HEK293T (cell line): Measurements from ENCODE around the gene VPS9D1.

Experiments used
- CTCF ChIA-PET: fragments of 350-600 bp; formaldehyde crosslinking; extraction: SDS; loops from one replicate; lab custom pipeline; 2021; ENCODE audit warnings: antibody characterized with exemption, inconsistent platforms; lab: Yijun Ruan, JAX
- POLR2A ChIA-PET: fragments of 350-600 bp; formaldehyde crosslinking; extraction: SDS; loops from one replicate; lab custom pipeline; 2020; ENCODE audit warnings: antibody characterized with exemption, inconsistent platforms; lab: Yijun Ruan, JAX
- DNase-seq: peaks from one replicate; pipeline ENCODE4 v3.0.0; 2012; ENCODE audit warnings: mixed read lengths; ENCODE audit errors: extremely low spot score
- ARNT ChIP-seq: fragments of 450-650 bp; IDR thresholded peaks from 2 replicates; pipeline ENCODE4 v1.6.1; 2017; ENCODE audit warnings: mild to moderate bottlenecking
- BHLHE40 ChIP-seq: fragments of 450-650 bp; IDR thresholded peaks from 2 replicates; pipeline ENCODE4 v1.6.1; 2016; ENCODE audit warnings: mild to moderate bottlenecking, moderate library complexity, borderline replicate concordance
- CTBP1 ChIP-seq: fragments of 450-650 bp; IDR thresholded peaks from 2 replicates; pipeline ENCODE4 v1.6.1; 2016; ENCODE audit warnings: borderline replicate concordance
- ELF4 ChIP-seq: fragments of 450-650 bp; IDR thresholded peaks from 2 replicates; pipeline ENCODE4 v1.6.1; 2017; ENCODE audit warnings: antibody characterized with exemption
- FOXA1 ChIP-seq: fragments of 450-650 bp; IDR thresholded peaks from 2 replicates; pipeline ENCODE4 v1.6.1; 2016; ENCODE audit warnings: mild to moderate bottlenecking
- FOXK2 ChIP-seq: fragments of 450-650 bp; IDR thresholded peaks from 2 replicates; pipeline ENCODE4 v1.6.1; 2016; ENCODE audit warnings: mild to moderate bottlenecking
- FOXM1 ChIP-seq: fragments of 450-650 bp; IDR thresholded peaks from 2 replicates; pipeline ENCODE4 v1.6.1; 2017; ENCODE audit warnings: mild to moderate bottlenecking, borderline replicate concordance
- HDGF ChIP-seq: fragments of 450-650 bp; IDR thresholded peaks from 2 replicates; pipeline ENCODE4 v1.6.1; 2017; ENCODE audit warnings: antibody characterized with exemption, borderline replicate concordance
- L3MBTL2 ChIP-seq: fragments of 450-650 bp; conservative IDR thresholded peaks from 2 replicates; pipeline ENCODE4 v1.6.1; 2016; ENCODE audit warnings: mild to moderate bottlenecking
- LEF1 ChIP-seq: fragments of 450-650 bp; IDR thresholded peaks from 2 replicates; pipeline ENCODE4 v1.6.1; 2017; ENCODE audit warnings: mild to moderate bottlenecking, borderline replicate concordance
- NFRKB ChIP-seq: fragments of 450-650 bp; IDR thresholded peaks from 2 replicates; pipeline ENCODE4 v1.6.1; 2016; ENCODE audit warnings: mild to moderate bottlenecking, moderate library complexity
- SP1 ChIP-seq: fragments of 450-650 bp; IDR thresholded peaks from 2 replicates; pipeline ENCODE4 v1.6.1; 2017
- SUZ12 ChIP-seq: fragments of 450-650 bp; IDR thresholded peaks from 2 replicates; pipeline ENCODE4 v1.6.1; 2016; ENCODE audit warnings: mild to moderate bottlenecking
- TARDBP ChIP-seq: fragments of 450-650 bp; IDR thresholded peaks from 2 replicates; pipeline ENCODE4 v1.6.1; 2016
- ZNF384 ChIP-seq: fragments of 450-650 bp; IDR thresholded peaks from 2 replicates; pipeline ENCODE4 v1.6.1; 2016
- TF ChIP-seq, protein P1 (sequence below): fragments of 450-650 bp; IDR thresholded peaks from 2 replicates; pipeline ENCODE4 v1.6.1; 2016

Gene VPS9D1

DNA sequence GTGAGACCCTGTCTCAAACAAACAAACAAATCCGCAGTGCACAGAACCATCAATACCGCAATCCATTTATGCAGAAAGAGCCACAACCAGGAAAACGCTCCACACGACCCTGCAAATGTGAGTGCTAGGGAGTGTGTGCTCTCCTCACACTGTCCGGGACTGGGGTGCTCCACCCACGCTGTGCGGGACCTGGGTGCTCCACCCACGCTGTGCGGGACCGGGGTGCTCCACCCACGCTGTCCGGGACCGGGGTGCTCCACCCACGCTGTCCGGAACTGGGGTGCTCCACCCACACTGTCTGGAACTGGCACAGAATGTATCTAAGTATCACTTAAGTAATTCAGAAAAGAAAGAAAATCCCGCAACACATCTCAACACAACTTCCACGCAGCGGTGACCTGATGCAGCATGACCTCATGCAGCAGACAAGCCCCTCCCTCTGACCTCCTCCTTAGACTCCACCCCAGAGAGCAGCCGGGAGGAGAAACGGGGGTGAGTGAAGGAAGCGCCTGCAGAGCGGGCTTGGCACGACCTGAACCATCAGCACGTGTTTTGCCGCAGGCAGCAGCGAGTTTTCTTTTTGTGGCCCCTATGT, 39.1 kb upstream of the VPS9D1 start:
- CTCF ChIA-PET: no interaction called here
- POLR2A ChIA-PET: no interaction called here
- DNase-seq: no peak

DNA sequence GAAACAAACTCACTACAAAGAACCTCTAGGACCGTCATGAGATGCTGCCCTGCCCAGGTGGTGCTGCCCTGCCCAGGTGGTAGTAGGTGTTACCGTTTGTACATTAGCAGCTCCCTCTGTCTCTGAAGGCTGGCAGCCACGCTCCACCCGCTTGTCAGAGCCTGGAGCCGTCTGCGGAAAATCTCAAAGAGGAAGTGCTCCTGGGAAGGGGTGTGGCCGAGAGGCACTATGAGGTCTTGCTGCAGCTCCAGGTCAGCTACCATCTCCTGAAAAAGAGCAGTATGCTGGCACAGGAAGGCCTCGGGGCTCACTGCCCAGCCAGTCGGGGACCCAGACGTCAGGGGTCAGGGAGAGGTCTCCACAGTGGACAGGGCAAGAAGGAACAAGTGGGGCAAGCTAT, 28.9 kb upstream of the VPS9D1 start:
- ChIA-PET POLR2A (no interaction called here), CTCF (interaction anchor here (1.2 kb wide), 1 partner anchor 110 kb away, joined by 4 read pairs; no protein-coding TSS in a partner anchor)
- no peak for TF ChIP-seq CTBP1
- TF ChIP-seq L3MBTL2: no peak
- TF ChIP-seq, protein P1, sequence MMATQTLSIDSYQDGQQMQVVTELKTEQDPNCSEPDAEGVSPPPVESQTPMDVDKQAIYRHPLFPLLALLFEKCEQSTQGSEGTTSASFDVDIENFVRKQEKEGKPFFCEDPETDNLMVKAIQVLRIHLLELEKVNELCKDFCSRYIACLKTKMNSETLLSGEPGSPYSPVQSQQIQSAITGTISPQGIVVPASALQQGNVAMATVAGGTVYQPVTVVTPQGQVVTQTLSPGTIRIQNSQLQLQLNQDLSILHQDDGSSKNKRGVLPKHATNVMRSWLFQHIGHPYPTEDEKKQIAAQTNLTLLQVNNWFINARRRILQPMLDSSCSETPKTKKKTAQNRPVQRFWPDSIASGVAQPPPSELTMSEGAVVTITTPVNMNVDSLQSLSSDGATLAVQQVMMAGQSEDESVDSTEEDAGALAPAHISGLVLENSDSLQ: no peak
- no peak for TF ChIP-seq HDGF
- TF ChIP-seq ELF4: no peak
- TF ChIP-seq FOXK2: no peak
- TF ChIP-seq FOXM1: no peak
- TF ChIP-seq NFRKB: no peak
- no peak for TF ChIP-seq ZNF384
- no peak for TF ChIP-seq LEF1
- TF ChIP-seq FOXA1: no peak
- TF ChIP-seq ARNT: no peak
- no peak for TF ChIP-seq TARDBP
- no peak for TF ChIP-seq BHLHE40
- TF ChIP-seq SUZ12: no peak
- no peak for TF ChIP-seq SP1
- no peak for DNase-seq

More for the DNA sequence above, 39.1 kb upstream of the VPS9D1 start:
- no peak for TF ChIP-seq NFRKB
- no peak for TF ChIP-seq L3MBTL2
- no peak for TF ChIP-seq SUZ12

DNA sequence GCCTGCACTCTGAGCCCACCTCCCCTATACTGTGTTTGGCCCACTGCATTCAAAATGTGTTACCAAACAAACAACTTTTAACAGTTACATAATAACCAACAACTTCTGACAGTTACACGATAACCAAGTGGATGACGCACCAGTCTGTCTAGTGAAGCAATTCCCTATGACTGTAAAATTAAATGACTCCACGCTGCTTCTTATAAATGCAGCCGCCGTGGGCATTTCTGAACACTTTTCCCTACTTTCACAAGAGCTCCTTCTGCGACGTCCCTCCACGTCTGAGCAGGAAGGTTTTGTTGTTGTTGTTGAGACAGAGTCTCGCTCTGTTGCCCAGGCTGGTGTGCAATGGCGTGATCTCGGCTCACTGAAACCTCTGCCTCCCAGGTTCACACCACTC, 28.2 kb upstream of the VPS9D1 start:
- ChIA-PET POLR2A (interaction anchor here (0.8 kb wide), 1 partner anchor 11 kb away, joined by 3 read pairs; no protein-coding TSS in a partner anchor), CTCF (interaction anchor here (1.2 kb wide), 1 partner anchor 111 kb away, joined by 4 read pairs; no protein-coding TSS in a partner anchor)
- no peak for DNase-seq
- TF ChIP-seq TARDBP (no peak), SUZ12 (no peak)

GRCh38 chr16:89748076-89748475, 27.4 kb upstream of the VPS9D1 start:
- DNase-seq: no peak
- no peak for TF ChIP-seq CTBP1
- no peak for TF ChIP-seq L3MBTL2
- no peak for TF ChIP-seq TARDBP
- no peak for TF ChIP-seq ARNT
- TF ChIP-seq FOXK2: no peak
- no peak for TF ChIP-seq ZNF384
- TF ChIP-seq HDGF: no peak
- TF ChIP-seq ELF4: no peak
- no peak for TF ChIP-seq LEF1
- POLR2A ChIA-PET: no interaction called here
- CTCF ChIA-PET: no interaction called here

DNA sequence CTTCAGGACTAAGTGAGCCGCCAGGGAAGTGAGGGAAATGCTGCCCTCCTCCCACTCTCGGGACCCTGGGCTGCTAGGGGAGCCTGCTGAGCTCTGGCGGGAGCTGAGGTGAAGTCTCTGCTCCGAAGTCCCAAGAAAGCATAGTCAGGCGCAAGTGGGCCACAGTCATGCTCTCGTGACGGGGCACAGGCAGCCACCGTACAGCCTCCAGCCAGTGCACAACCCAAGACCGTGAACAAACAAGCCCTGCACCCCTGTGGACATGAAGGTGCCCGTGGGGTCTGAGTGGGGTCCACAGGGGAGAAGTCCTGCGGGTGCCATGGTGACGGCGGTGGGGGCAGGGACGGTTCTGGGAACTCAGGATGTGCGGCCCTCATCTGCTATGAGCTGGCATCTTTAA, 25.3 kb upstream of the VPS9D1 start:
- no peak for DNase-seq
- CTCF ChIA-PET: no interaction called here
- POLR2A ChIA-PET: no interaction called here
- TF ChIP-seq HDGF (no peak), BHLHE40 (no peak)

DNA sequence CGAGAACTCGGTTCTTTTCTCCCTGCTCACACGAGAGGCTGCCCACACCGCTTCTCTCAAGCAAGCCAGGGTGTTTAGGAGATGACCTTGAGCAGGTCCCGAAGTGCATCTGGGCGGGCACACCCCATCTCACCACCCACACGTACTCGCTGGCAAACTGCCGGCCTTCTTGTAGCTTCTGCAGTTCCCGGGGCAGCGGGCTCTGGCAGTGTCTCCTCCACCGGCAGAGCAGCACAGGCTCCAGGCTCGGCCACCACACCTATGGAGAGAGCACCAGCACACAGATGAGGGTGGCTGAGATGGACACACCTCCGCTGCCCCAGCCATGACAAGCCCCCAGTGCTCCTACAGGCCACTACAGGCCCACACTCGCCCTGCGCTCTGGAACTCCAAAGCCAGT, 24.1 kb upstream of the VPS9D1 start:
- ChIA-PET POLR2A (no interaction called here), CTCF (no interaction called here)
- TF ChIP-seq FOXA1: no peak
- no peak for TF ChIP-seq SUZ12
- TF ChIP-seq ZNF384: no peak
- TF ChIP-seq LEF1: no peak
- DNase-seq: no peak

DNA sequence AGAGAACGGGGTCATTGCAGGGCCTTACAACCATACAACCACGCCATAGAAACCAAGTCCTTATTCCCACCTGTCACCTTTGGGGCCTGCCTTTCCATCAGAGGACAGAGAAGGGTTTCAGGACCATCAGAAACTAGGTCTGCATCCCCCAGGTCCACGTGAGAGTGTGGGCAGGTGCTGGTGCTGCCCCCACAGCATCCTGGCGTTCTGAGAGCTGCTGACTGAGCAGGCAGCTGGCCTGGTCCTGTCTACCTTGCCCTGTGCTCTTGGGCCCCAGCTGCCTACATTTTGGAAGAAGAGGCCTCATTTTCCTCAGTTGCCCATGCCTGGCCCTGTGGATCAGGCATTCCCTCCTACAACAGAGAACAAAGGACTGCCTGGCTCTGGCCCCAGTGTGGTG, 22.2 kb upstream of the VPS9D1 start:
- ChIA-PET POLR2A (interaction anchor here (0.8 kb wide), 1 partner anchor 9 kb away, joined by 4 read pairs; no protein-coding TSS in a partner anchor), CTCF (no interaction called here)
- no peak for DNase-seq
- TF ChIP-seq, protein P1: no peak
- TF ChIP-seq TARDBP (no peak), FOXK2 (no peak), LEF1 (no peak), CTBP1 (no peak), SP1 (no peak), NFRKB (no peak), FOXM1 (no peak), HDGF (no peak), ZNF384 (no peak), SUZ12 (no peak), BHLHE40 (no peak), FOXA1 (no peak), ELF4 (no peak), L3MBTL2 (no peak), ARNT (no peak)
